Testis (tissue), 2 donors: ENCODE results near the gene PPME1.

ENCODE experiments used
- POLR2A ChIP-seq: fragments of 450-650 bp; IDR thresholded peaks from one replicate; pipeline ENCODE4 v1.6.1; 2017; ENCODE audit warnings: antibody characterized with exemption, mild to moderate bottlenecking, moderate library complexity
- TF ChIP-seq, protein P1 (sequence below), 3 experiments: fragments of 450-650 bp in 2 of 3; fragments of 200-600 bp in 1 of 3; sonication (generic) in 1 of 3; IDR thresholded peaks; one replicate each; pipeline ENCODE4 v1.5.1; 2016 to 2019; ENCODE audit warnings: antibody characterized with exemption in 3 of 3, mild to moderate bottlenecking in 2 of 3, moderate library complexity in 1 of 3

DNA sequence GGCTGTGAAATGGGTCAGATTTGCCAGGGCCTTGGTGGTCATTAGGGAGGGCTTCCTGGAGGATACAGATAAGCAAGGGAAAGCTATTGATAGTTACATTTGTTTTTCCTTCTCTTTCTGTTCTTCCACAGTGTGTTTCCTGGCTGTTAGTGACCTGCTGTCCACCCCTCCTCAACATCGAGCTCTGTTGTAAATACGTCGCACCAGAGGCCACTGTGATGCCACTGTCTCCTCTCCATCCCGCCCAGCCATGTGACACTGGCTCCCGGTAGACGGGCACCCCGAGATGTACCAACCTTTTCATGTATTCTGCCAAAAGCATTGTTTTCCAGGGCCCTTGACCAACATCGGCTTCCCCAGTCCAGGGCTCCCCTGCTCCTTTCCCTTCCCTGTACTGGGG lies 82.3 kb downstream of the PPME1 start:
- TF ChIP-seq POLR2A: no peak
- TF ChIP-seq, protein P1, sequence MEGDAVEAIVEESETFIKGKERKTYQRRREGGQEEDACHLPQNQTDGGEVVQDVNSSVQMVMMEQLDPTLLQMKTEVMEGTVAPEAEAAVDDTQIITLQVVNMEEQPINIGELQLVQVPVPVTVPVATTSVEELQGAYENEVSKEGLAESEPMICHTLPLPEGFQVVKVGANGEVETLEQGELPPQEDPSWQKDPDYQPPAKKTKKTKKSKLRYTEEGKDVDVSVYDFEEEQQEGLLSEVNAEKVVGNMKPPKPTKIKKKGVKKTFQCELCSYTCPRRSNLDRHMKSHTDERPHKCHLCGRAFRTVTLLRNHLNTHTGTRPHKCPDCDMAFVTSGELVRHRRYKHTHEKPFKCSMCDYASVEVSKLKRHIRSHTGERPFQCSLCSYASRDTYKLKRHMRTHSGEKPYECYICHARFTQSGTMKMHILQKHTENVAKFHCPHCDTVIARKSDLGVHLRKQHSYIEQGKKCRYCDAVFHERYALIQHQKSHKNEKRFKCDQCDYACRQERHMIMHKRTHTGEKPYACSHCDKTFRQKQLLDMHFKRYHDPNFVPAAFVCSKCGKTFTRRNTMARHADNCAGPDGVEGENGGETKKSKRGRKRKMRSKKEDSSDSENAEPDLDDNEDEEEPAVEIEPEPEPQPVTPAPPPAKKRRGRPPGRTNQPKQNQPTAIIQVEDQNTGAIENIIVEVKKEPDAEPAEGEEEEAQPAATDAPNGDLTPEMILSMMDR (IDR thresholded peaks at IDR 0.05): no peak
